Activated CD4-positive, alpha-beta T cell treated with anti-CD3 and anti-CD28 coated beads, Interleukin-2, amount 50 U/mL, for 4 hours (primary cell): ENCODE data around the gene DOCK4.

ENCODE experiments used
- DNase-seq, 2 experiments: peaks; one replicate each; pipeline ENCODE4 v3.0.0-alpha.2; 2020

The DOCK4 gene

DNA sequence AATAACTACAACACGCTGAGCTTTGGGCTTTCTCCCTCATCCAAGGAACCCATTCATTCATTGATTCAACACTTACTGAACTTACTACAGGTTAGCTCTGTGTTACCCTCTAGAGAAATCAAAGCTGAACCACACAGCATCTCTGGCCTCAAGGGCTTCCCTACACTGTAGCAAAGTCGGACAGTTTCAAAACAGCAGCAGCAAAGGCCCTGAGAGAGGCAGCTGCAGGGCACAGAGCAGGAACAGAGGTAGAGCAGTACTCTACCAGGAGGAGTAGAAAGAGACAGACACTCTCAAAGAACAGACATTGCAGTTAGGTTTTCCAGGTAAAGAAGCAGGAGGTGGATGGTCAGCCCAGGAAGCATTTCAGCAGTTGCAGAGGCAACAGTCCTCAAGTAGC is 16.1 kb downstream of the DOCK4 start:
- no peak for DNase-seq

DNA sequence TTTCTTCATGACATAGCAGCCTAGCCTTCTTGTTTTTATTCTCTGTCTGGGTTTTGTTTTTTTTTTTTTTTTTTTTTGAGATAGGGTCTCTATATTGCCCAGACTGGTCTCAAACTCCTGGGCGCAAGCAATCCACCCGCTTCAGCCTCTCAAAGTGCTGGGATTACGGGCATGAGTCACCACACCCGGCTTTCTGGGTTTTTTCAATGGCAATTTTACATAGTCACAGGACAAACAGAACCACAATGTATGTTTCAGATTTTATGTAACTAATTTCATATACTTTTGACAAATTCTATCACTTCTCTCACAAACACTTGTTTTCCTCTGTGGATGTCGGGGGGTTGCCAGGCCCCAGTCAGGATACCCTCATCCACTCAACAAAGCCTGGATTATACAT is 16.5 kb downstream of the DOCK4 start:
- DNase-seq = no peak

DNA sequence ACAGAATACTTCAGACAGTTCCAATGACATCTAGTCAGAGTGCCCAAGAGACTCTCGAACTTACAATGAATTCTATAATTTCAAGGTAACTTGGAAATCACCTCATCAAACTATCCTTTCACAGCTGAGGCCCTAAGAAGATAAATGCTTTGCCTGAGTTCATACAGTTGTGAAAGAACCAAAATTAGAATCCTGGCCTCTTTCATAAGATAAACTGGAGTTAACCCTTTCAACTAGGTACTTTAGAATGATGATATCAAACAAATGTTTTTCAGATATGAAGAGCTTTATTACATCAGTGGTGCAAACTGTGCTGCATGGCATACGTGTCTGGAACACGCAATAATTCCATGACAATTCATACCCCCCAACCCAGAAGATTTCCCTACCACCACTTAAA is 17.9 kb downstream of the DOCK4 start:
- DNase-seq = no peak

DNA sequence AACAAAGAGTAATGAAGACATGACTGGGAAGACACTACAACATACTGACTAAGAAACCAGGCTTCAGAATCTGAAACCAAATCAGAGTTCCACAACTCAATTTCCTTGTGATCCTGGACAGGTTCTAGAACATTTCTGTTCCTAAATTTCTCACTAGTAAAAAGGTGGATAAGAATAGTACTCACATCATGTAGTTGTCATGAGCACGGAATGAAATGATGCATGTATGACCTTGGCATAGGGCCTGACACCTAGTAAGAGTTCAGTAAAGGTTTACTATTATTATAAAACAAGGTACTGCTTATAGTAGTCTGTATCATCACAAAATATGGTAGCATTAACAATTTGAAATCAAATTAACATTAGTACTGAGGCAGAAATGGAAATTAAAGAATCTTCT is 19.9 kb downstream of the DOCK4 start:
- DNase-seq = no peak

DNA sequence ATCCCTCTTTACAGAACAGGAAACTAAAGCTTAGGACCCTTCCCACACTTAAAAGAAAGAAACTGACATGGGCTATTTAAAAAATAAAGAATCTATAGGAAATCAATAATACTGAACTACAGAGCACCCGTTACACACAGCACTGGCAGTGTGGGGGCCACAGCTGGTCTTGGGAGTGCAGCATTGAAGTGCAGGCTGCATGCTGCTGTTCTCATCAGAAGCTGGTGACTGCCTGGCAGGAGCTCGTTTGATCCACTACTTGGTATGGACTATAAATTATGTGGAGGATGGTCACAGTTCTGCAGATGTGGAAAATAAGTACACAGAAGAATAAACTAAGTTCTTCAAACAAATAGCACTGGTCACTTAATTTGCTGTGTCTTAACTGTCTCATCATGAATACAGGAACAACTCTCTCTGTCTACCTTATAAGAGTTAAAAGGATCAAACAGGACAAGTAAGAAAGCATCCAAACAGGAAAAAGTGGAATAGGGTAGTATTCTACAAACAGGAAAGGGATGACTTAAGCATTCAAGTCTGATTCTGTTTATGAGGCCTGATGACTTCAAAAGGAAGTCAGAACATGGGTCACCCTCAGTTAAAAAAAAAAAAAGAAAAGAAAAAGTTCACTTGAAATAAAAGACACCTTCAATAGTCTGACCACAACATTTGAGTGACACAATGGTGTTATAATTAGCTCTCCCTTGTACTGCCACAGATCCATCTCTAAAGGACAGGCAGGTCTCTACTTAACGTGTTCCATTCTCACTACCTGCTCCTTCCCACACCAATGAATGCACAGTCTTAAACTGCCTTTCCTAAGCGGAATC is 21.0 kb downstream of the DOCK4 start:
- DNase-seq = no peak

DNA sequence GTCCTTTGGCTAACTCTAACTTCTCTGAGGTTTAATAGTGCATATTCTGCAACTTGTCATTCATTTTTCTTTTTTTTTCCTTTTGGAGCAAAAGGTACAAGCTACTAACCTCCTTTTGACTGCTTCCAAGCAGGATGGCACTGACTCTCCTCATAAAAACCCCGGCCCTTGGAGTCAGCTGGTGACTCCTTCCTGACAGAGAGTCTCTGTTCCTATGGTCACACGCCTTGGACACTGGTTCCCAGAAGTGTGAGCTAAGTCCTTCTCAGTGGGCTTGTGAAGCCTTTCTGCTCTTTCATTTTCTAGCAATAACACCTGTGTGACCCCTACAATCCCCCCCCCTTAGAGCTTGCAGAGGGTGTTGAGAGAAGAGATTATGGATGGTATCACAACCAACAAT is 21.7 kb downstream of the DOCK4 start:
- DNase-seq = no peak

DNA sequence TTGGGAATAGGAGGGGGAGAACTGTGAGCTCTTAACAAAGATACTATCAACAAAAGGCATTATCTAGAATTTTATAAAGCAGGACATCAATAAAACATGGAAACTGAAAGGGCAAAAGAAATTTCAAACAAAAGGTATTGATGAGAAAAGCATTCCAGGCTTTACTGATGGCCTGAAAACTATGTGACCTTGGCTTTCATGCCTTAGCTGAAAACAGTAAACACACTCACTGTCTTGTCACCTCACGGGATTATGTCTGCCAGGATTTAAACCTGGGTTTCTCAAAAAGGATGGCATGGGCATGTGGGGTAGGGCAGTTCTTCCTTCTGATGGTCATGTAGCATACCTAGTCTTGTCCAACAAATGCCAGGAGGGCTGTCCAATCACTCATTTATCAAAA is 22.9 kb downstream of the DOCK4 start:
- DNase-seq = no peak

DNA sequence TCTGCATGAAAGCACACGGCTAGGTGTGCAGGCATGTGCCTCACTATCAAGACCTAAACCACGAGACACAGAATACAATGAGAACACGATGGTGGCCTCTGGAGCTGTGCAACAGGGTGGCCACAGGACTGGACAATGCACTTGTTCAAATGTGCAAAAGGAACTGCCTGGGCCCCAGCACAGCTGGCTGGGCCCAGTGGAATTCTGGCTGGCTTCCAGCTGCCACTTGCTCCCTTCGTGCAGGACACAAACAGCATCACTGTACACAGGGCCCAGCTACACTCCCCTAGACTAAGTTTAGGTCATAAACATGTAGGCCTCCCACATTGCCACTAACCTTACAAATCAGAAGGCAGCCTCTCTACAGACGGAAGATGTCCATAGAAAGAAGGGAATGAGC is 23.4 kb downstream of the DOCK4 start:
- no peak for DNase-seq

DNA sequence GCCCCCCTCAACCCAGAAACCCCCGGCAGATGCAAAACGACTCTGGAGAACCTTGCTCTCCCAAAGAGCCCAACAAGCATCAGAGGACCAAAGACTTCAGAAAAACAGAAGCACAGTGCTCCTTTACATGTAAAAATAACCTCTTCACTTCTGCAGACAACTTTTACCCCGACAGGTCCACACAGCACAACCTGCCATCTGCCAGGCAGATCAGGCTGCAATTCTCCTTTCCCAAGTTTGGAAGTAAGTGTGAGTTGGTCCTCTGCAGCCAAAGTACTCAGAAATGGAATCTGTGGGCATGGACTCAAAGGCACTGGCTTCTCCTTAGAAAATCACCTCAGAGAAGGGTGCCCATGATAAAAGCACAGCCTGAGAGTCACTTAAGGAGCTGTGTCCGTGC is 26.0 kb downstream of the DOCK4 start:
- no peak for DNase-seq

DNA sequence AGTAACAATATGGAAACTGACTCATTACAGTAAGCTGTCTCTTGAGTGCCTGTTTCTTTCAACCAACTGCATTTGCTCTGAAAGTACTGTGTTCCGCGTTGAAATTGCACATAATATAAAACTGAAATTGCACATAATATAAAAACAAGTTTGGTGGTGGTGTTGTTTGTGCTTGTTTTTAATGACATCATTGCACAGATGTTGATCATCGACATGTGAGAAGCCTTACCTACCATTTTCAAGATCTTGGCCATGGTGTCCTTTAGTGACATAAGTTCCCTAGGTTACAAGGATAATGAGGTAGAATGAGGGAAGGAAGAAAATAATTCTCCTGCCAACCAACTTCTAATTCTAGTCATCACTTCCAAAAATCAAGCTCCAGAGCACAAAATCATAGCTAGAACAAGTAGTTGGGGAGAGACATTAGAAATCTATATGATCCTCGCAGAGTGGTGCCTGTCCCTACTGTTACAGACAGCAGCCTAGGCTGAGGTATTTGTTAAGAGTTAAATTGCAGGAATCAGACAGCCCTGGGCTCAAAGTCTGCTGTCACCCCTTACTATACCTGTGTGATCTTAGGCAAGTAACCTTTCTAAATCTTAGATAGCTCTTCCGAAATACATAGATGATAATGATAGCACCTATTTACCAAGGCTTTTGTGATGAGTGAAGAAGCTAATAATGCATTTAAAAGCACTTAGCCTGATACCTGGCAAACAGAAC is 29.3 kb downstream of the DOCK4 start:
- no peak for DNase-seq

DNA sequence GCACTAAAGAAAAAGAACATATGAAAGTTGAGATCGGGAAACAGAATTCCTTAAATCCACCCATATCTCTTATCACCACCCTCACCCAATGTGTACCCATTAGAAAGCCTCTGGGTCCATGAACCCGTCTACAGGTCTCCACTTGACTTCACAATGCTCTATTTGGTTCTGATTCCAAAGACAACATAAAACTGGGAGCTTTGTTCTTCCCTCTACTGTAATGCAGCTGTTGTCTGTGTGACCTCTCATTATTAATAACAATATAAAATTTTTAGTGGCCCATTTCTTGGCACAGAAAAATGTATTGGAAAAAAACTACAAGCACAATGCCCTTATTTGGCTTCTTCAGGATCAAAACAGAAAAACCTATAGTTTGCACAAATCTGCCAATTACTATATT is 30.0 kb downstream of the DOCK4 start:
- DNase-seq = no peak

DNA sequence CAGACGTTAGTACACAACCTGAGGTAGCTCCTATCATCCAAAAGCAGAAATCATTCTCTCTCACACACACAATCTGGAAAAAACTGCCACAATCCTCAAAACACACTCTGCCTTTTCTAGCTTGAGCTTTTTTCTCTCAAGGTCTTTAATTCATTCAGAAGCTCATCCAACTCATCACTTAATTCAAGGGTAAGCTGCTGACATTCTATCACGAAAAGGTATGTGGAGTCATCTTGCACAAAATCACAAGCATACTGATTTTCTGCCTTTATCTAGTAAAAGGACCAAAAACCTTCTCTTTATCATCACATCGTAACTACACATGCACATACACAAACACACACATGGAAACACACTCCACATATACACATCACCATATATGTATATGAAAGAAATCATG is 32.0 kb downstream of the DOCK4 start:
- DNase-seq = no peak

DNA sequence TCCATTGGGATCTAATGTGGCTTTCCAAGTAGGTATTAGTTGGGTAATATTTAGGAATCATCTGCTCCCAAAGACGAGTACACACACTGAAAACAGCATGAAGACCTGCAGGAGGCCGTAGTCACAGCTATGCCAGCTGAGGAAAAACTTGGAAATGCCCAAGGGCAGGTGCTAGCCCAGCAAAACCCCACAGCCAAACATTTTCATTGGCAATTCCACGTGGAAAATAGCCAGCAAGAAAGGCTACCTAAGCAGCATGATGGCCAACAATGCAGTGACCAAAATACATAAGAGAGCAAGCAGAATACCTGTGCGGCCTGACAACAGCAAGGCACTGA is 32.7 kb downstream of the DOCK4 start:
- no peak for DNase-seq

DNA sequence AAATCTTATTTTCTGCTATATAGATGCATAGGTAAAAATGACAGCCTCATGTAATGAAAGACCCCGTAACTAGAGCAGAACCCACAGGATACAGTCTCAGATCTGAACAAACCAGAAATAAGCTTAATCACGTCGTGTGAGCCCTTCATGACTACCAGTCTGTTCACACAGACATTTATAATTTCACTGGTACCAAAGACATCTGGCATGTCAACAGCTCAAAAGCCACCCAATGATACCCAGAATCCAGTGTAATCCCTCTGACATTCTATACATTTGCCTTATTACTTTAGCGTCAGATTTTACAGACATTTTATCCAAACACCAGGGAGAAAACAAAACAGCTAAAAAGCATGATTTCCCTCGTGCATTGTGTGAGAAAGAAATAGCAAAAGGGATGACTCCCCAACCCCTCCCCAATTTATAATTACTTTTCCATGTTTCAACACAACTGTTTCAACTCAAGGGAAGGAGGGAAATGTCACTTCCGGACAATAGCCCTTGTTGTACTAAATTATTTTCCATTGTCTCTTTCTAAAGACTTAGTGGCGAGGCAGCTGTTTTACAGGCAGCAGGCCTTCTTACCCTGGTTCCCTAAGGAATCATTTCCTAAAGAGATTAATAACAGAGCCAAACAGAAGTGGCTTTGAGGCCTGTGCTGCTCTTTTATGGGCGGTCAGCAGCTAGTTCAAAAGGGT is 33.2 kb downstream of the DOCK4 start:
- no peak for DNase-seq

DNA sequence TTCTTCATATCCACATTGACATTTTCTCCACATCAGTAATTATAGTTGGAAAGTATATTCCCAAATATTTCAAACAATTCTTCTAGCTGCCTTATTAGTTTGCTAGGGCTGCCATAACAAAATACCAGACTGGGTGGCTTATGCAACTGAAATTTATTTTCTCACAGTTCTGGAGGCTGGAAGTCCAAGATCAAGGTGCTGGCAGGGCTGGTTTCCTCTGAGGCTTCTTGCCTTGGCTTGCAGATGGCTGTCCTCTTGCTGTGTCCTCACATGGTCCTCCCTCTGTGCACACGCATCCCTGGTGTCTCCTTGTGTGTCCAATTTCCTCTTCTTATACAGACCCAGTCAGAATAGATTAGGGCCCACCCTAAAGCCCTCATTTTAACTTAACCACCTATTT is 34.5 kb downstream of the DOCK4 start:
- no peak for DNase-seq

DNA sequence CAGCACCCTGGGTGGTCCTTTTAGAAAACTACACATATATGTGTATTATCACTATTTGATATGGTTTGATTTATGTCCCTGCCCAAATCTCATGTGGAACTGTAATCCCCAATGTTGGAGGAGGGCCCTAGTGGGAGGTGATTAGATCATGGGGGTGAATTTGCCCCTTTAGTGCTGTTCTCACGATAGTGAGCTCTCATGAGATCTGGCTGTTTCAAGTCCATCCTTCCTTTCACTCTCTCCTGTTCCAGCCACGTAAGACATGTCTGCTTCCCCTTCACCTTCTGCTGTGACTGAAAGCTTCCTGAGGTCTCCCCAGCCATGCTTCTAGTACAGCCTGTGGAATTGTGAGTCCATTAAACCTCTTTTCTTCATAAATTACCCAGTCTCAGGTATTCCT is 37.3 kb downstream of the DOCK4 start:
- no peak for DNase-seq

DNA sequence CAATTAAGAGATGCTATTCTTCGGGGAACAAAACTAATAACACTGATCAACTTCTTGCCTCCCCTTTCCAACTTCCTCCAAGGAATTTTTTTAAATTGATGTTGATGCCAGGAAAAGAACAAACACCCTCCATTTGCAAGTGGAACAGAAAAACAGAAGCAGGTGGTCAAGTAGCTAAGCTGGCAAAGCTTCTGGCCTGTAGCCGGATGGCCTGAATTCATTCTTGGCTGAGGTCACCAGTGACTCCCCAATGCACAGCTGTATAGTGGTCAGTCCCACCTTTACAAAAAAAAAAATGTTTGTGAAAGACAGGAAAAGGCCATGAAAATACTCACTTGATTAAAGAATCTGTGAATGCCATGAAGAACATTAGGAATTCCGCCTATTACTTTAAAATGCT is 39.1 kb downstream of the DOCK4 start:
- DNase-seq = no peak

DNA sequence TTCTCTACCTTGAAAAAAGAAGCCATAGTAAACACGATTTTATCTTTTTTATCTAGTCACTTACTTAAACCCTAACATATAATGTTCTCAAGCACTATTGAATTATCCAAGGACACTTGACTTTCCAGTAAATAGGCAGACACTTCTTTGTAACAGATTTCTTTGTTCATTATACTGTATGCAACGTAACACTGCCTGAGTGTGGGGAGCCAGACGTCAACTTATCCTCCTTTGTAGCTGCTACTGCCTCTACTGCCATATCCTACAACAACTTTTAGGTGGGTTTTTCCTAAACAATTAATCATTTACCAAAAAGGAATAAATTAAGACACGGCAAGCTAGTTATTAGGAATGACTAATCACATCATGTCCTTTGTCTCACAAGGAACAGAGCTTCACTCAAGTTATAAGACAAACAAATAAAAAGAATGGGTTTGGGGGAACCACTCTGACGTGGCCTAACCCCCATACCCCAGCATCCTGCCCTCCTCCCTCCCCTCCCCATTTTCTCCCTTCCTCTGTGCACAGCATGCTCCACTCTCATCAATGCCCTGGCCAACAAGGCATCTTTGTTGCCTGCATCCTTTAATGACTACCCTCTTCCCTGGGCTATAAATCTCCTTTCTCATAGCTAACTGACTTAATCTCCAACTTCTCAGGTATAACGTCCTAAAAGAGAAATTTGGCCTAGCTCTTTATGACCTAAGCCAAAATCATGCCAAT is 43.3 kb downstream of the DOCK4 start:
- no peak for DNase-seq

DNA sequence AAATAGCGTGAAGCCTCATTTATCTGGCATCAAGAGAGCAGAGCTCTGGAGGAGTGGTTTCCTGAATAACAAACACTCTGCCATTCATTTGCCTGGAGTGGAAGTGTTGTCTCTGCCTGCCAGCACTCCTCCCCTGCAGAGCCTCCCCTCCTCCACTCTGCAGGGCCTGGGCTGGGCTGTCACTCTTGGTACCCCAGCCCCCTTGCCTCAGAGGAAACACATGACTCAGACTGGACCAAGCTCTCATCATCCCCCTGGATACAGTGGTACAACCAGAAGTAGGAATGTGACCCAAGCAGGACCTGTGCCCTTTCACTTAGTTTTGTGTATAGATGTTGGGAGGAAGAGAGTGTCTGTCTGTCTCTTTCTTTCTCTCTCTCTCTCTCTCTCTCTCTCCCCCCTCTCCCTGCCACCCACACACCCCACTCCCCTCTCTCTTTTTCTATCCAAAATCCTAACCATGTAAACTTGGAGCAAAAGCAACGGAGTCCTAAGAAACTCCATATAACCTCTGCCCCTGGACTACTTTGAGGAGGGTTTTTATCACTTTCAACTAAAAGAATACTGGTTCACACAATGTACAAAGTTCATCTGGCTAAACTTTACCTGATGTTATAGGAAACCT is 43.9 kb downstream of the DOCK4 start:
- no peak for DNase-seq

DNA sequence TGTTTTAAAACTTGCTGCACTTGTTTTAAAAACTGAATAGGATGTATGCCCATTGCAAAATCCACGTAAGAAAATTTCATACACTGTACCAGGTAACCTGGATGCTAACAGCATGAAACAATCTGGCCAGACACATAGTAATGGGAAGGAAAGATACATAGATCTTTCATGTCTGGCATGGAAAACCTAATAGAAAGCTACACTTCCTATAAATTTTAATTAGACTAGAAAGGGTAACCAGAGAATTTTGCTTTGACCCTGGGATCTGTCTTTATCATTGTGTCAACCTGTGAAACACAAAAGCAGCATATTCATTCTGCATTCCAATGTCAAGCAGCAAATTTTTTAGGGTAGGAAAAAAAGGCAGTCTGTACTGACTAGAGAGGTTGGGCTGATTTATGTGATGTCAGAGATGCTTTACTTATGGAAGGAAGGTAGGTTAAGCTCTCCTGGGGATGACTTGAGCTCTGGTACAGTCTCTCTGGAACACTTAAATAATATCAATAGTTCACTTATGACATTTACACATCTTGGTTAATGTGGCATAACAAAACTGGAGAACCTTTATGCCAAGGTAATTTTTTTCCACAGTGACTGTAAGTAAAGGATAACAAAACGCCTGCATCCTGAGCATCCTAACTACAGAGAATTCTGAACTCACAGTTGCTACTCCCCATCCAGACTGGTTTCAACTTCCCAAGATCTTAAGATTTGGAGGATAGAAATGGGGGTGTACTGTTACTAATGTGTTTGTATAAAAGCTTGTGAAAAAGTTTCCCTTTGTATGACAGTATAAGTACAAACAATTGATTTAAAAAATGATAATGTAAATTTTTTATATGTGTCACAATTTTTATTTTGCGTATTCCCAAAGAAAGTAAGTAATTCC is 44.7 kb downstream of the DOCK4 start:
- no peak for DNase-seq

DNA sequence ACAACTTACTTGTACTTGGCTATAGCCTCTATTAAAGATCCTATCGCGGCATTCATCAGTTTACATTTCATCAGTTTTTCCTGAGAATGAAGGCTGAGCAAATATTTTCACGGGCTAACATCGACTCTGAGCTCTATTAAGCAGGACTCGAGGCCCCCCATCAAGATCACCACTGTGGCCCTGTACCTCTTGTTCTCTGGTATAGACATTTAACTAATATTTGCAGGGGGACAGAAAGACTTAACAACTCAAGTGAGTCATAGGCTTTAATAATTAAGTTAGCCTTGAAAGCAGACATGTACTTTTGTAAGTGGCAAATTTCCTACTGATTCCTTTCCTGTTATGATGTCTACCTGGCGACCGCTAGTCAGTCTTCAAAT is 45.4 kb downstream of the DOCK4 start:
- no peak for DNase-seq
